Muscle of back (tissue), 11 donors: Measurements from ENCODE around the gene CCDC77. TPM values are rescaled to one million over a fixed set of nuclear protein-coding genes. Genes with fewer than 3 reads are reported as not detected.
A peak's percentile ranks its signal among the peaks of the same experiment; 100 is the strongest.

ENCODE experiments used
- DNase-seq, 3 donors: peaks; one replicate each; pipeline versions ENCODE4 v3.0.0 to v3.0.0-alpha.2; 2013
- polyA plus RNA-seq, 10 donors: library from polyadenylated mRNA; unstranded; fragments of 120-200 nt; gene quantifications; one replicate each; pipeline ENCODE4 v1.2.1, GENCODE V29; 2013; ENCODE audit not compliant: insufficient read length in 10 of 10

CCDC77 gene
- polyA plus RNA-seq, 10 donors: 6.7 to 17.7 (median 9.8) TPM

DNA sequence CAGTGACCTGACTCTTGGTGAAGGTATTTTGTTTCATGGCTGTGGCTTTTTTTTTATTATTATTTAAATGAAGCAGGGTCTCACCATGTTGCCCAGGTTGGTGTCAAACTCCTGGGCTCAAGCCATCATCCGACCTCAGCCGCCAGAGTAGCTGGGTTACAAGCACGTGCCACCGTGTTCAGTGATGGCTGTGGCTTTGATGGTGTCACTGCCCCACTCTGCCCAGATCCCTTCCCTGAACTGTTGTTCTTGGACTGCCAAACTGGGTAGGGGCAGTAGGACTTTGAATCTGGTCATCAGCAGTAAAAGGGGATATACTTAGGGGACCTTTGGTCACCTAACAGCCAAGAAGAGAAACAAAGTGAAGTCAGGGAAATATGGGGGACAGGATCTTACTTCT is 77.7 kb downstream of the CCDC77 start:
- no peak for DNase-seq

DNA sequence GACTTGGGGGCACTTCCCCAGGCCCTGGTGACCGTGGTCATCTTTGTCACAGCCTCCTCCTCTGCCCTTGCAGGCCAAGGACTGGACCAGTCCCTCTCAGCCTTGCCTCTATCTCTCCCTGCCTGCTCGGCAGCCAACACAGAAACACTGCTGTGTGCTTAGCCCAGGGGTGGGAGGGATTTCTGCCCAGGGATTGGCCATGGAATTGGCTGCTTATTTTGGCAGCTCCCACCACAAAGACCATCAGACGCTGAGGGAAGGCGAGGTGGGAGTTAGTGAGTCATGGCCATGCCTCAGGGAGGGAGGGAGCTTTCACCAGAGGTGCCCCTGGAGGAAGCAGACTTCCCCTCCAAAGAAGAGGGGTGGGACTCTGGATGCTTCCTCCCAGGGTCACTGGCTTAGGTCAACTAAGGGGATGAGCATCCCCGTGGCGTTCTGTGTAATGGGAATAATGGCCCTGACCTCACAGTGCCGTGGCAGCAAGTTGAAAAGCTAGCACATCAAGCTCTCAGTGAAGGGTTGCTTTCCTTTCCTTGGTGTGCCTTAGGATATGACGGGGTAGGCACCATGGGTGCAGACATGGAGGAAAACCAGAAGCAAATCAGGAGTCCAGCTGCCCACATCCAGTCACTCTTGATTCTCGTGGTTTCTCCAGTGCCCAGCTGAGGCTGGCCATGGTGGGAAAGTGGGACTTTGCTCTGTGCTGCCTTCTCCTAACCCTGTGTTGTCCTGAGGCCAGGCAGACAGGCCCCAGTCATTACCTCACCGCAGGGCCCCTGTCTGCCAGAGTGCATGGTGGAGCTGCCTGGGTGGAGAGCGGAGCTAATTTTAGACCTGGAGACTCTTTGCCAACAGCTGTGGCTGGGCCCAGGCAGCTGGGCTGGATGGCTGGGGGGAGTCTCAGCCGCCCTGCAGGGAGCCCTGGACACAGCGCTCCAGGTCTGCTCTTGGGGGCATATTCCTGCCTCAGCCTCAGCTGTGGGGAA is 79.7 kb downstream of the CCDC77 start:
- DNase-seq: peak; percentile 66 to 71 (median 68)

DNA sequence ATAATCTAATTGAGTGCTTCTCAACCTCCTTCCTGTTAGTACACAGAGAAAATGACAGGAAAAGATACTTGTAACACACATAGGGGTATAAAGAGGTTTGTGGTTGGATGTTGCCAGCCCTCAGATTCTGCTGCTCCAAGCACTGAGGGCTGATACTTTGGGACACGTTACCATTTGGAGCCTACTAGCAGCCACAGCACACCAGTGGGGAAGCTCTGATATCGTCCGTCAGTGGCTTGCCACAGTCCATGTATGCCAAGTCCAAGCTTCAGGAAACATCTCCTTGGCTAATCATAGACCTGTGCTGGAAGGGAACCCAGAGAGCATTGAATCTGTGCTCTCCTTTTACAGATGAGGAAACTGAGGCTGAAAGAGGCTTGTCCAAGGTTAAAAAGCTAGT is 80.6 kb downstream of the CCDC77 start:
- DNase-seq: no peak

DNA sequence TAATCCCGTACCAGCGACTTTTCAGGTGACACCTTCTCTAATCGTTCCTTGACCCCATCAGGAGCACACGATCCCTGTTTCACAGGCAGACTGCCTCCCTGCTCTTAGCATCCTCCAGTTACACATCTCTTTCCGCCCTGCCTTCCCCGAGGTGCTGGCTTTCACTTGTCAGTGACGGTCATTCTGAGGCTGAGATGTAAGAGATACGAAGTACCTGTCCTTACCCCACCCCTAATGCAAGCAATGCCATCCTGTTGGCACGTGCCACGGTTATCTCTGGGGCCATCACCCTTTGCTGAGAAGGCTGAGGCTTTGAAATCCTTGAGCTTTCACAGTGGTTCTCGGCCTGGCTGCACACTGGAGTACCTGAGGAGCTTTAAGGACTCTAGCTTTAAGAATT is 82.7 kb downstream of the CCDC77 start:
- no peak for DNase-seq

DNA sequence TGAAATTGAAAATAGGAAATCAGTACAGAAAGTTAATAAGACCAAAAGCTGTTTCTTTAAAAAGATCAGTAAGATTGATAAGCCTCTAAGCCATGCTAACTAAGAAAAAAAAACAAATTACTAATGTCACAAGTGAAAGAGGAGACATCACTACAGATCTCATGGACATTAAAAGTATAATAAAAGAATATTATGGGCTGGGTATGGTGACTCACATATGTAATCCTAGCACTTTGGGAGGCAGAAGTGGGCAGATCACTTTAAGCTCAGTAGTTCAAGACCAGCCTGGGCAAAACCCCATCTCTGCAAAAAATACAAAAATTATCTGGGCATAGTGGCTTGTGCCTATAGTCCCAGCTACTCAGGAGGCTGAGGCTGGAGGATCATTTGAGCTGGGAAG is 88.8 kb downstream of the CCDC77 start:
- no peak for DNase-seq

Other genes with a start within 250 kb of the CCDC77 start
- 1 to 10 TPM in 2 of 10 donors, under 1 TPM in 8; 0.42 to 1.5 (median 0.65) TPM for gene SLC6A12, start 187.5 kb upstream of the CCDC77 start, polyA plus RNA-seq
- gene SLC6A13, start 138.8 kb upstream of the CCDC77 start, polyA plus RNA-seq: 1 to 10 TPM; 1.3 to 6.1 (median 2.6) TPM
- gene KDM5A, start 12.3 kb upstream of the CCDC77 start, polyA plus RNA-seq: 10 to 100 TPM; 17.4 to 27.2 (median 23.8) TPM
- 10 to 100 TPM in 5 of 10 donors, 1 to 10 TPM in 5; 6.2 to 15.6 (median 10.0) TPM for gene B4GALNT3, start 58.3 kb downstream of the CCDC77 start, polyA plus RNA-seq